ENCODE results near the gene SLC27A1. TPM values are rescaled to one million over a fixed set of nuclear protein-coding genes. Genes with fewer than 3 reads are reported as not detected.

Gene SLC27A1
- total RNA-seq, 2 donors from 2014 or later = 29.1 to 36.4 TPM

GRCh38 chr19:17468302-17469091 is 1.8 kb upstream of the SLC27A1 start:
- H3K36me3 ChIP-seq = no peaks in the 10 kb centered on the region
- no peaks in the 10 kb centered on the region for H3K27me3 ChIP-seq (replicated peaks; ENCODE audit: insufficient read depth)
- ATAC-seq (ENCODE audit: insufficient number of reproducible peaks, low FRiP score, low read depth) = no peak
- no peak for TF ChIP-seq CTCF (IDR thresholded peaks at IDR 0.05)
- peaks cover 16 to 25% of the 10 kb centered on the region in 2 donors for H3K4me1 ChIP-seq (ENCODE audit: control insufficient read depth in 1 of 2, low read depth in 2 of 2)
- peak overlapping the region; percentile 84 for H3K4me3 ChIP-seq
- no peak for DNase-seq (ENCODE audit: low spot score)
- H3K27ac ChIP-seq = peak overlapping the region; percentile 79 to 81
- no peaks in the 10 kb centered on the region for H3K9me3 ChIP-seq

GRCh38 chr19:17469092-17469480 is 1.2 kb upstream of the SLC27A1 start:
- no peaks in the 10 kb centered on the region for H3K36me3 ChIP-seq
- ATAC-seq (ENCODE audit: insufficient number of reproducible peaks, low FRiP score, low read depth) (peak; percentile 3), DNase-seq (ENCODE audit: low spot score) (no peak)
- H3K9me3 ChIP-seq = no peaks in the 10 kb centered on the region
- H3K4me1 ChIP-seq (ENCODE audit: control insufficient read depth in 1 of 2, low read depth in 2 of 2) = peaks cover 16 to 25% of the 10 kb centered on the region in 2 donors
- TF ChIP-seq CTCF (IDR thresholded peaks at IDR 0.05) = no peak
- H3K4me3 ChIP-seq = peak overlapping the region; percentile 84
- peak overlapping the region; percentile 79 to 81 for H3K27ac ChIP-seq
- H3K27me3 ChIP-seq (replicated peaks; ENCODE audit: insufficient read depth) = no peaks in the 10 kb centered on the region

DNA sequence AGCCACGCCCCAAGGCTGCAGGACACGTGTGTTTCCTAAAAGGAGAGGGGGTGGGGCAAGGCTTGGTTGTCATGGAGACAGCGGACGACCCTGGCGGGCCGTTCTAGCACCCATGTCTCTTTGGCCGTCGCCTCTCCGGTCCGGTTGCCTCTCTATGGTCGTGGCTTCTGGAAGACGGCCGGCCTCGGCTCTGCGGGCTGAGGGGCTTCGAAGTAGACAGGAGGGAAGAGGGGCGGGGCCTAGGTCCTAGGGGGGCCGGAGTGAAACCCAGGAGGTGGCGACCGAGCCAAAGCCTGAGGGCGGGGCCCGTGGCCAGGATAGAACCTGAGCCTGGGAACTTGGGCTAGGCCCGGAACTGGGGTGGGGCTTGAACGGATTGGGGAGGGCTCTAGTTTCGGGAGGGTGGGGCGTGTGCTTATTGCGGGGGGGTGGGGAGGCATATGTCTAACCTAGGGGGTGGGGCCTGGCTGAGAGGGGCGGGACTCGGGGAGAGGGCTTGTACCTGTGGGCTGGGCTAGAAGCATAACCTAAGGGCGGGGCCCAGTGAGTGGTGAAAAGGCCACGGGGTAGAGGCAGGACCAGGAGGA is 750 bp upstream of the SLC27A1 start:
- H3K4me1 ChIP-seq (ENCODE audit: control insufficient read depth in 1 of 2, low read depth in 2 of 2) = peaks cover 16 to 25% of the 10 kb centered on the region in 2 donors
- no peaks in the 10 kb centered on the region for H3K36me3 ChIP-seq
- peak; percentile 64 for ATAC-seq (ENCODE audit: insufficient number of reproducible peaks, low FRiP score, low read depth)
- TF ChIP-seq CTCF (IDR thresholded peaks at IDR 0.05) = no peak
- H3K4me3 ChIP-seq = peak overlapping the region; percentile 84
- peak overlapping the region; percentile 79 to 81 for H3K27ac ChIP-seq
- no peaks in the 10 kb centered on the region for H3K27me3 ChIP-seq (replicated peaks; ENCODE audit: insufficient read depth)
- peak; percentile 99 for DNase-seq (ENCODE audit: low spot score)
- H3K9me3 ChIP-seq = no peaks in the 10 kb centered on the region

- ATAC-seq (ENCODE audit: insufficient number of reproducible peaks, low FRiP score, low read depth) = no peak
Measured at GRCh38 chr19:17471410-17472125, 1.2 kb downstream of the SLC27A1 start.

More at GRCh38 chr19:17471410-17472125, 1.2 kb downstream of the SLC27A1 start:
- TF ChIP-seq CTCF (IDR thresholded peaks at IDR 0.05) = no peak
- Histone ChIP-seq H3K27ac (no peak overlapping the region), H3K4me1 (ENCODE audit: control insufficient read depth in 1 of 2, low read depth in 2 of 2) (peaks cover 29 to 39% of the 10 kb centered on the region in 2 donors), H3K27me3 (replicated peaks; ENCODE audit: insufficient read depth) (no peaks in the 10 kb centered on the region), H3K4me3 (peak overlapping the region; percentile 84), H3K9me3 (no peaks in the 10 kb centered on the region), H3K36me3 (no peaks in the 10 kb centered on the region)
- DNase-seq (ENCODE audit: low spot score) = no peak
